D721Med (cell line): ENCODE results near the gene BASP1.
"Not testable (repeated sequence)": the region's sequence is repeated elsewhere in the genome, so short reads cannot be mapped to it uniquely, and the experiment has no call there.

Experiments used
- DNase-seq: peaks from one replicate; pipeline ENCODE4 v3.0.0; 2011; ENCODE audit warnings: low spot score; ENCODE audit not compliant: insufficient read length
- FAIRE-seq: peaks from 2 replicates; lab custom pipeline; 2011; peaks lifted over from hg19 to GRCh38; lab: Jason Lieb, UNC
- TF ChIP-seq, protein P1 (sequence below): IDR thresholded peaks from 2 replicates; pipeline ENCODE4 v1.5.1; 2012; ENCODE audit warnings: mild to moderate bottlenecking, control low read depth; ENCODE audit not compliant: insufficient read depth; ENCODE audit errors: missing control alignments

Gene BASP1

DNA sequence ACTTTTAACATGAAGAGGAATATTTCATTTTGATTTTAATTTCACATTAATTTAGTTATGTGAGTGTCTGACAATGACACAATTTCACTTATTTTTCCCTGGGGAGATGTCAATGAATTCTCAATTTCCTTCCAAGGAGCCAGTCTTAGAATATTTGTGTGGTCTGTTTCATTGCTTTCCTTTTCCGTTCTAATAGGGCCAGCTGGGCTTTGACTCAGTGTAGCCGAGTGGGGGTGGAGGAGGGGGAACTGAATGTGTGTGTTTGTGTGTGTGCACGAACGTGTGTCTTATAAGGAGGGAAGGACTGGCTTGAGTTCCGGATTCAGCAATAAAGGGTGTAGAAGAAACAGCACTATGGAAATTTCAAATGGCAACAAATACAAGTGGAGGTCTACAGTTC lies 100.0 kb downstream of the BASP1 start:
- DNase-seq = no peak
- TF ChIP-seq, protein P1, sequence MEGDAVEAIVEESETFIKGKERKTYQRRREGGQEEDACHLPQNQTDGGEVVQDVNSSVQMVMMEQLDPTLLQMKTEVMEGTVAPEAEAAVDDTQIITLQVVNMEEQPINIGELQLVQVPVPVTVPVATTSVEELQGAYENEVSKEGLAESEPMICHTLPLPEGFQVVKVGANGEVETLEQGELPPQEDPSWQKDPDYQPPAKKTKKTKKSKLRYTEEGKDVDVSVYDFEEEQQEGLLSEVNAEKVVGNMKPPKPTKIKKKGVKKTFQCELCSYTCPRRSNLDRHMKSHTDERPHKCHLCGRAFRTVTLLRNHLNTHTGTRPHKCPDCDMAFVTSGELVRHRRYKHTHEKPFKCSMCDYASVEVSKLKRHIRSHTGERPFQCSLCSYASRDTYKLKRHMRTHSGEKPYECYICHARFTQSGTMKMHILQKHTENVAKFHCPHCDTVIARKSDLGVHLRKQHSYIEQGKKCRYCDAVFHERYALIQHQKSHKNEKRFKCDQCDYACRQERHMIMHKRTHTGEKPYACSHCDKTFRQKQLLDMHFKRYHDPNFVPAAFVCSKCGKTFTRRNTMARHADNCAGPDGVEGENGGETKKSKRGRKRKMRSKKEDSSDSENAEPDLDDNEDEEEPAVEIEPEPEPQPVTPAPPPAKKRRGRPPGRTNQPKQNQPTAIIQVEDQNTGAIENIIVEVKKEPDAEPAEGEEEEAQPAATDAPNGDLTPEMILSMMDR = no peak
- FAIRE-seq = no peak

DNA sequence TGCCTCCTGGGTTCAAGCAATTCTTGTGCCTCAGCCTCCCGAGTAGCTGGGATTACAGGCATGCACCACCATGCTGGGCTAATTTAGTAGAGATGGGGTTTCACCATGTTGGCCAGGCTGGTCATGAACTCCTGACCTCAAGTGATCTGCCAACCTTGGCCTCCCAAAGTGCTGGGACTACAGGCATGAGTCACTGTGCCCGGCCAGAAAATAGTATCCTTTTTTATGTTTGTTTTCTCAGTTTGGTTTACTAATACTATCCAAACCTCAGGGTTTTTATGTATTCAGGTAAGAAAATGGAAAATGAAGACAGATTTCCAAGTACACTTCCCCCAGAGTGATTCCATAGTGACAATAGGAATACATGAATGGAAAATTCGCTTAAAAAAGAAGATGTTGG lies 101.7 kb downstream of the BASP1 start:
- not testable (repeated sequence) for DNase-seq, FAIRE-seq

DNA sequence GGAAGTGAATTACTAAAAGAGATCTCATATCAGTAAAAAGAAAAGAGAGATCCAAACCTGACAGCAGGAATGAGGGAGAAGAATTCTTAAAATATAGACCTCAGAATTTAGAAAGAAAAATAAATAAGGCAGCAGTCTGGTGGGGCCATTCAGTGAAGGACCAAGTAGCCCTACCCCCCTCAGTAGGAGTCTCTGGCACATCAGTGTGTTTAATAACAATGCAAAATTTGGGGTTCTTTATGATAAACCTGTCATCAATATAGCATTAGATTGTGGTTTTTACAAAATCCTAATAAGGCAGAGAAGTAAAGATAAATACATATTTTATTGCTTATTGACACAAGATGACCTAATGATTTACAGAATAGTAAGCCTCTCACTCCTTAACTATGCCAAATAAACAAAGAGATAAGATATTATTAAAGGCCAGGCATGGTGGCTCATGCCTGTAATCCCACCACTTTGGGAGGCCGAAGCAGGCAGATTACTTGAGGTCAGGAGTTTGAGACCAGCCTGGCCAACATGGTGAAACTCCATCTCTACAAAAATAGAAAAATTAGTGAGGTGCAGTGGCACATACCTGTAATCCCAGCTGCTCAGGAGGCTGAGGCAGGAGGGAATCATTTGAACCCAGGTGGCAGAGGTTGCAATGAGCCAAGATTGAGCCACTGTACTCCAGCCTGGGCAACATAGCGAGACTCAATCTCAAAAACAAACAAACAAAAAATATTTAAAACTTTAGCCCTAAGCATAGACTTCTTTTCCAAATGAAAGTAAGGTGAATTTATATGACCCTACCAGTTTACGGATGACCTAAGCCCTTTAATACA lies 108.6 kb downstream of the BASP1 start:
- TF ChIP-seq, protein P1 = no peak
- DNase-seq (no peak), FAIRE-seq (no peak)
